Esophagus squamous epithelium (tissue), 4 donors: ENCODE measurements around the gene DHH.

ENCODE experiments used
- POLR2A ChIP-seq, 4 donors: fragments of 450-650 bp; IDR thresholded peaks; one replicate each; pipeline ENCODE4 v1.6.1; 2017; ENCODE audit warnings: antibody characterized with exemption in 4 of 4, mild to moderate bottlenecking in 4 of 4, moderate library complexity in 3 of 4
- TF ChIP-seq, protein P1 (sequence below), 6 experiments: fragments of 450-650 bp in 4 of 6; fragments of 200-600 bp in 2 of 6; sonication (generic) in 2 of 6; IDR thresholded peaks; one replicate each; pipeline ENCODE4 v1.5.1; 2016 to 2019; ENCODE audit warnings: antibody characterized with exemption in 6 of 6, mild to moderate bottlenecking in 4 of 6, moderate library complexity in 4 of 6

DNA sequence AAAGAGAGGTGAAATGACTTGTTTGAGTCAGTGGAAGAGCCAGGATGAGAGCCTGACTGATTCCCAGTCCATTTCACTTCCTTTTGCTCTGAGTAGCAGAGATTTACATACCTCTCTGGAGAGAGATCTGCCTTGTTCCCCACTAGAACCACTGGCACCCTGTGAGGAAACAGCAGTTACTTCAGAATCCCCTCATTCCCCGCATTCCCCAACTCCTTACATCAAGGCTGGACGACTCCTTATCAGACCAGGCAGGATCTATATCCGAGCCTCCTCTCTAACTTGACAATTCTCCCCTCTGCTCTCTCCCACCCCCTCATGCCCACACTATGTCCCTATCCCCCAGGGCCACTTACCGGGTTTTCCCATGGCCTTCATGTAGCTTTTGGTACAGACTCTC is 28.5 kb downstream of the DHH start:
- TF ChIP-seq, protein P1, sequence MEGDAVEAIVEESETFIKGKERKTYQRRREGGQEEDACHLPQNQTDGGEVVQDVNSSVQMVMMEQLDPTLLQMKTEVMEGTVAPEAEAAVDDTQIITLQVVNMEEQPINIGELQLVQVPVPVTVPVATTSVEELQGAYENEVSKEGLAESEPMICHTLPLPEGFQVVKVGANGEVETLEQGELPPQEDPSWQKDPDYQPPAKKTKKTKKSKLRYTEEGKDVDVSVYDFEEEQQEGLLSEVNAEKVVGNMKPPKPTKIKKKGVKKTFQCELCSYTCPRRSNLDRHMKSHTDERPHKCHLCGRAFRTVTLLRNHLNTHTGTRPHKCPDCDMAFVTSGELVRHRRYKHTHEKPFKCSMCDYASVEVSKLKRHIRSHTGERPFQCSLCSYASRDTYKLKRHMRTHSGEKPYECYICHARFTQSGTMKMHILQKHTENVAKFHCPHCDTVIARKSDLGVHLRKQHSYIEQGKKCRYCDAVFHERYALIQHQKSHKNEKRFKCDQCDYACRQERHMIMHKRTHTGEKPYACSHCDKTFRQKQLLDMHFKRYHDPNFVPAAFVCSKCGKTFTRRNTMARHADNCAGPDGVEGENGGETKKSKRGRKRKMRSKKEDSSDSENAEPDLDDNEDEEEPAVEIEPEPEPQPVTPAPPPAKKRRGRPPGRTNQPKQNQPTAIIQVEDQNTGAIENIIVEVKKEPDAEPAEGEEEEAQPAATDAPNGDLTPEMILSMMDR (IDR thresholded peaks at IDR 0.05): no peak
- no peak for TF ChIP-seq POLR2A (IDR thresholded peaks at IDR 0.05)
